K562 (cell line): ENCODE data around the gene MICOS13. TPM values are rescaled to one million over a fixed set of nuclear protein-coding genes. Genes with fewer than 3 reads are reported as not detected.

Experiments used
- HMGN3 ChIP-seq: IDR thresholded peaks from 2 replicates; pipeline ENCODE4 v1.6.1; 2011; ENCODE audit warnings: borderline replicate concordance, low read depth, mild to moderate bottlenecking, mixed read lengths, low read length; ENCODE audit not compliant: insufficient read length; ENCODE audit errors: extremely low read depth
- HNRNPH1 ChIP-seq: fragments of 200-400 bp; formaldehyde crosslinking; optimal IDR thresholded peaks from 2 replicates; pipeline ENCODE3; 2017; ENCODE audit warnings: low read depth, mild to moderate bottlenecking, low read length, moderate library complexity
- MAZ ChIP-seq, 2 experiments: fragments of 450-650 bp in 1 of 2; sonication (generic) in 1 of 2; formaldehyde crosslinking; IDR thresholded peaks in 1 of 2; conservative IDR thresholded peaks in 1 of 2; 2 replicates each; pipeline versions ENCODE4 v1.4.0 to v1.5.0; 2020; ENCODE audit warnings: mild to moderate bottlenecking in 1 of 2, missing genetic modification reagents in 1 of 2
- RUNX1 ChIP-seq: sonication (generic); IDR thresholded peaks from 2 replicates; pipeline ENCODE4 v1.6.1; 2016; ENCODE audit warnings: antibody characterized with exemption, low read depth
- SMAD2 ChIP-seq: fragments of 150-350 bp; IDR thresholded peaks from 2 replicates; pipeline ENCODE4 v1.6.1; 2014; ENCODE audit warnings: low read depth, mild to moderate bottlenecking, low read length
- SMC3 ChIP-seq: conservative IDR thresholded peaks from 2 replicates; pipeline ENCODE4 v1.6.1; 2011; ENCODE audit warnings: low read depth, low read length, improper control_type of control experiment; ENCODE audit not compliant: insufficient read depth
- ZC3H11A ChIP-seq: IDR thresholded peaks from 2 replicates; pipeline ENCODE4 v1.6.1; 2012; ENCODE audit warnings: low read depth, low read length, improper control_type of control experiment
- ZNF124 ChIP-seq: sonication (generic); formaldehyde crosslinking; IDR thresholded peaks from 2 replicates; pipeline ENCODE4 v1.8.1; 2022; ENCODE audit warnings: missing genetic modification reagents
- ZNF431 ChIP-seq: sonication (generic); formaldehyde crosslinking; IDR thresholded peaks from 2 replicates; pipeline ENCODE4 v1.8.0; 2022; ENCODE audit warnings: mild to moderate bottlenecking, missing genetic modification reagents
- ZNF764 ChIP-seq: fragments of 250-450 bp; sonication (Bioruptor Pico); IDR thresholded peaks from 2 replicates; pipeline ENCODE4 v1.4.0; 2020; ENCODE audit warnings: low read depth, mild to moderate bottlenecking, moderate library complexity
- polyA plus RNA-seq, 8 experiments: library from polyadenylated mRNA; depleted of rRNA in 4 of 8; stranded (reverse) in 5 of 8; unstranded in 3 of 8; fragments of >200 nt; fragmentation: Nextera tagmentation in 2 of 8; fragmentation: Illumina TruSeq in 1 of 8; extraction: Ambion mirVana in 2 of 8; extraction: Trizol in 1 of 8; gene quantifications; 2 replicates each; pipeline versions ENCODE4 v1.2.1 to v1.2.3, GENCODE V29; 2011 to 2014; ENCODE audit warnings: inconsistent platforms in 1 of 8, missing spikeins in 1 of 8
- total RNA-seq, 7 experiments: library from RNA; depleted of rRNA in 6 of 7; stranded (reverse); fragments of >200 nt in 6 of 7; fragmentation: Illumina TruSeq in 2 of 7; extraction: Trizol in 2 of 7; gene quantifications; 2 replicates each; pipeline versions ENCODE4 v1.2.1 to v1.2.3, GENCODE V29; 2011 to 2021; ENCODE audit warnings: low replicate concordance in 1 of 7
- TF ChIP-seq, protein P1 (sequence below): fragments of 450-650 bp; IDR thresholded peaks from 2 replicates; pipeline ENCODE4 v1.6.1; 2018; ENCODE audit not compliant: partially characterized antibody
- TF ChIP-seq, protein P2 (sequence below): fragments of 450-650 bp; IDR thresholded peaks from one replicate; pipeline ENCODE4 v1.6.1; 2018; ENCODE audit warnings: mild to moderate bottlenecking, moderate library complexity; ENCODE audit not compliant: partially characterized antibody
- TF ChIP-seq, protein P3 (sequence below): sonication (generic); formaldehyde crosslinking; IDR thresholded peaks from 2 replicates; pipeline ENCODE4 v1.8.1; 2023; ENCODE audit warnings: missing genetic modification reagents, mild to moderate bottlenecking, borderline replicate concordance
- TF ChIP-seq, protein P4 (sequence below): sonication (generic); formaldehyde crosslinking; IDR thresholded peaks from 2 replicates; pipeline ENCODE4 v1.4.0; 2020; ENCODE audit warnings: mild to moderate bottlenecking, missing genetic modification reagents

Gene MICOS13
- total and polyA plus RNA-seq, 9 of the 15 experiments (the other 6 are each of a cell fraction or from before 2014, with no cell fraction given) = 15.5 to 220 (median 49.4) TPM

DNA sequence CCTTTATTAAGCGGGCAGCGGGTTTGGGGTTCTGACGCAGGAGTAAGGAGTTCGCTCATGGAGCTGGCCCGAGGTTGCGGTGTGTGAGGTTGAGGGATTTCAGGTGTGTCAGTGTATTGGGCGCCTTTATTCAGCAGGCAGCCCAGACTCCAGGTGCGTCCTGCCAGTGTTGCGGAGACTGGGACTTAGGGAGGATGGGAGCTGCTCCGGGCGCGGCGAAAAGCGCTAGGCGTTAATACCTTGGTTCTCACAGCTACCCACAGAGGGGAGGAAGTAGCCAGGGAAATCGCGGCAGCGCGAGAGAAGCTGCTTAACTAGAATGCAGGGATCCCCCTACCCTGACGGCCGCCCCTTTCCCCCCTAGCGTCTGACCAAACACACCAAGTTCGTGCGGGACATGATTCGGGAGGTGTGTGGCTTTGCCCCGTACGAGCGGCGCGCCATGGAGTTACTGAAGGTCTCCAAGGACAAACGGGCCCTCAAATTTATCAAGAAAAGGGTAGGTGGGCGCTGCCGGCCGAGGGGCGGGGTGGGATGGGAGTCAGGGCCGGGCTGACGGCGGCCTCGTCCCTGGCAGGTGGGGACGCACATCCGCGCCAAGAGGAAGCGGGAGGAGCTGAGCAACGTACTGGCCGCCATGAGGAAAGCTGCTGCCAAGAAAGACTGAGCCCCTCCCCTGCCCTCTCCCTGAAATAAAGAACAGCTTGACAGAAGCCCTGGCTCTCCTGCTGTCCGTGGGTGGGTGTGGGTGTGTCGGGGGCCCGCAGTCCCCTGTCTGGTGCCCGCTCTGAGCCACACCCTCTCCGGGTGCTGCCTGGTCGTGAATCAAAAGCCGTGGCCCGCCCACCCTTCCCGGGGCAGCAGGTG is 10.9 kb upstream of the MICOS13 start (continued):
- TF ChIP-seq, protein P1, sequence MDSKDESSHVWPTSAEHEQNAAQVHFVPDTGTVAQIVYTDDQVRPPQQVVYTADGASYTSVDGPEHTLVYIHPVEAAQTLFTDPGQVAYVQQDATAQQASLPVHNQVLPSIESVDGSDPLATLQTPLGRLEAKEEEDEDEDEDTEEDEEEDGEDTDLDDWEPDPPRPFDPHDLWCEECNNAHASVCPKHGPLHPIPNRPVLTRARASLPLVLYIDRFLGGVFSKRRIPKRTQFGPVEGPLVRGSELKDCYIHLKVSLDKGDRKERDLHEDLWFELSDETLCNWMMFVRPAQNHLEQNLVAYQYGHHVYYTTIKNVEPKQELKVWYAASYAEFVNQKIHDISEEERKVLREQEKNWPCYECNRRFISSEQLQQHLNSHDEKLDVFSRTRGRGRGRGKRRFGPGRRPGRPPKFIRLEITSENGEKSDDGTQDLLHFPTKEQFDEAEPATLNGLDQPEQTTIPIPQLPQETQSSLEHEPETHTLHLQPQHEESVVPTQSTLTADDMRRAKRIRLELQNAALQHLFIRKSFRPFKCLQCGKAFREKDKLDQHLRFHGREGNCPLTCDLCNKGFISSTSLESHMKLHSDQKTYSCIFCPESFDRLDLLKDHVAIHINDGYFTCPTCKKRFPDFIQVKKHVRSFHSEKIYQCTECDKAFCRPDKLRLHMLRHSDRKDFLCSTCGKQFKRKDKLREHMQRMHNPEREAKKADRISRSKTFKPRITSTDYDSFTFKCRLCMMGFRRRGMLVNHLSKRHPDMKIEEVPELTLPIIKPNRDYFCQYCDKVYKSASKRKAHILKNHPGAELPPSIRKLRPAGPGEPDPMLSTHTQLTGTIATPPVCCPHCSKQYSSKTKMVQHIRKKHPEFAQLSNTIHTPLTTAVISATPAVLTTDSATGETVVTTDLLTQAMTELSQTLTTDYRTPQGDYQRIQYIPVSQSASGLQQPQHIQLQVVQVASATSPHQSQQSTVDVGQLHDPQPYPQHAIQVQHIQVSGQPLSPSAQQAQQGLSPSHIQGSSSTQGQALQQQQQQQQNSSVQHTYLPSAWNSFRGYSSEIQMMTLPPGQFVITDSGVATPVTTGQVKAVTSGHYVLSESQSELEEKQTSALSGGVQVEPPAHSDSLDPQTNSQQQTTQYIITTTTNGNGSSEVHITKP = no peak
- peak; percentile 59; the same call in 1 of the 2 replicates for TF ChIP-seq RUNX1
- no peak for TF ChIP-seq HMGN3
- no peak for TF ChIP-seq SMAD2
- TF ChIP-seq, protein P2, sequence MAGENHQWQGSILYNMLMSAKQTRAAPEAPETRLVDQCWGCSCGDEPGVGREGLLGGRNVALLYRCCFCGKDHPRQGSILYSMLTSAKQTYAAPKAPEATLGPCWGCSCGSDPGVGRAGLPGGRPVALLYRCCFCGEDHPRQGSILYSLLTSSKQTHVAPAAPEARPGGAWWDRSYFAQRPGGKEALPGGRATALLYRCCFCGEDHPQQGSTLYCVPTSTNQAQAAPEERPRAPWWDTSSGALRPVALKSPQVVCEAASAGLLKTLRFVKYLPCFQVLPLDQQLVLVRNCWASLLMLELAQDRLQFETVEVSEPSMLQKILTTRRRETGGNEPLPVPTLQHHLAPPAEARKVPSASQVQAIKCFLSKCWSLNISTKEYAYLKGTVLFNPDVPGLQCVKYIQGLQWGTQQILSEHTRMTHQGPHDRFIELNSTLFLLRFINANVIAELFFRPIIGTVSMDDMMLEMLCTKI = no peak
- no peak for TF ChIP-seq HNRNPH1
- TF ChIP-seq ZNF431 (CRISPR knock-in tag) = 0 out of 2 replicates have a peak, but pooled peaks have one; percentile 68
- TF ChIP-seq, protein P3, sequence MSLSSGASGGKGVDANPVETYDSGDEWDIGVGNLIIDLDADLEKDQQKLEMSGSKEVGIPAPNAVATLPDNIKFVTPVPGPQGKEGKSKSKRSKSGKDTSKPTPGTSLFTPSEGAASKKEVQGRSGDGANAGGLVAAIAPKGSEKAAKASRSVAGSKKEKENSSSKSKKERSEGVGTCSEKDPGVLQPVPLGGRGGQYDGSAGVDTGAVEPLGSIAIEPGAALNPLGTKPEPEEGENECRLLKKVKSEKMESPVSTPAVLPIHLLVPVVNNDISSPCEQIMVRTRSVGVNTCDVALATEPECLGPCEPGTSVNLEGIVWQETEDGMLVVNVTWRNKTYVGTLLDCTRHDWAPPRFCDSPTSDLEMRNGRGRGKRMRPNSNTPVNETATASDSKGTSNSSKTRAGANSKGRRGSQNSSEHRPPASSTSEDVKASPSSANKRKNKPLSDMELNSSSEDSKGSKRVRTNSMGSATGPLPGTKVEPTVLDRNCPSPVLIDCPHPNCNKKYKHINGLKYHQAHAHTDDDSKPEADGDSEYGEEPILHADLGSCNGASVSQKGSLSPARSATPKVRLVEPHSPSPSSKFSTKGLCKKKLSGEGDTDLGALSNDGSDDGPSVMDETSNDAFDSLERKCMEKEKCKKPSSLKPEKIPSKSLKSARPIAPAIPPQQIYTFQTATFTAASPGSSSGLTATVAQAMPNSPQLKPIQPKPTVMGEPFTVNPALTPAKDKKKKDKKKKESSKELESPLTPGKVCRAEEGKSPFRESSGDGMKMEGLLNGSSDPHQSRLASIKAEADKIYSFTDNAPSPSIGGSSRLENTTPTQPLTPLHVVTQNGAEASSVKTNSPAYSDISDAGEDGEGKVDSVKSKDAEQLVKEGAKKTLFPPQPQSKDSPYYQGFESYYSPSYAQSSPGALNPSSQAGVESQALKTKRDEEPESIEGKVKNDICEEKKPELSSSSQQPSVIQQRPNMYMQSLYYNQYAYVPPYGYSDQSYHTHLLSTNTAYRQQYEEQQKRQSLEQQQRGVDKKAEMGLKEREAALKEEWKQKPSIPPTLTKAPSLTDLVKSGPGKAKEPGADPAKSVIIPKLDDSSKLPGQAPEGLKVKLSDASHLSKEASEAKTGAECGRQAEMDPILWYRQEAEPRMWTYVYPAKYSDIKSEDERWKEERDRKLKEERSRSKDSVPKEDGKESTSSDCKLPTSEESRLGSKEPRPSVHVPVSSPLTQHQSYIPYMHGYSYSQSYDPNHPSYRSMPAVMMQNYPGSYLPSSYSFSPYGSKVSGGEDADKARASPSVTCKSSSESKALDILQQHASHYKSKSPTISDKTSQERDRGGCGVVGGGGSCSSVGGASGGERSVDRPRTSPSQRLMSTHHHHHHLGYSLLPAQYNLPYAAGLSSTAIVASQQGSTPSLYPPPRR (CRISPR knock-in tag) = no peak
- TF ChIP-seq MAZ (CRISPR knock-in tag; conservative IDR thresholded peaks at IDR 0.05 in 1 of 2, IDR thresholded peaks at IDR 0.05 in 1 of 2) = peak; percentile 22 to 36; a peak in 3 of 4 replicates
- TF ChIP-seq, protein P4, sequence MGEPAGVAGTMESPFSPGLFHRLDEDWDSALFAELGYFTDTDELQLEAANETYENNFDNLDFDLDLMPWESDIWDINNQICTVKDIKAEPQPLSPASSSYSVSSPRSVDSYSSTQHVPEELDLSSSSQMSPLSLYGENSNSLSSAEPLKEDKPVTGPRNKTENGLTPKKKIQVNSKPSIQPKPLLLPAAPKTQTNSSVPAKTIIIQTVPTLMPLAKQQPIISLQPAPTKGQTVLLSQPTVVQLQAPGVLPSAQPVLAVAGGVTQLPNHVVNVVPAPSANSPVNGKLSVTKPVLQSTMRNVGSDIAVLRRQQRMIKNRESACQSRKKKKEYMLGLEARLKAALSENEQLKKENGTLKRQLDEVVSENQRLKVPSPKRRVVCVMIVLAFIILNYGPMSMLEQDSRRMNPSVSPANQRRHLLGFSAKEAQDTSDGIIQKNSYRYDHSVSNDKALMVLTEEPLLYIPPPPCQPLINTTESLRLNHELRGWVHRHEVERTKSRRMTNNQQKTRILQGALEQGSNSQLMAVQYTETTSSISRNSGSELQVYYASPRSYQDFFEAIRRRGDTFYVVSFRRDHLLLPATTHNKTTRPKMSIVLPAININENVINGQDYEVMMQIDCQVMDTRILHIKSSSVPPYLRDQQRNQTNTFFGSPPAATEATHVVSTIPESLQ (CRISPR knock-in tag) = no peak
- no peak for TF ChIP-seq ZNF764 (CRISPR knock-in tag)
- TF ChIP-seq ZC3H11A = no peak
- no peak for TF ChIP-seq SMC3
- TF ChIP-seq ZNF124 (CRISPR knock-in tag) = no peak
